Activated naive CD4-positive, alpha-beta T cell treated with anti-CD3 and anti-CD28 coated beads for 36 hours (primary cell): ENCODE measurements around the gene SF3B4. TPM values are rescaled to one million over a fixed set of nuclear protein-coding genes. Genes with fewer than 3 reads are reported as not detected.
"Not testable (repeated sequence)": the region's sequence is repeated elsewhere in the genome, so short reads cannot be mapped to it uniquely, and the experiment has no call there.

Experiments
- CTCF ChIA-PET: fragments of 350-600 bp; sonication (Branson Sonifier 250); formaldehyde crosslinking; loops from one replicate; lab custom pipeline; 2021; ENCODE audit warnings: antibody characterized with exemption; lab: Charles Lee
- DNase-seq: peaks from one replicate; pipeline ENCODE4 v3.0.0-alpha.2; 2020
- H3K27ac Mint-ChIP-seq: one replicate; pipeline ENCODE4 v1.8.0; 2021; ENCODE audit warnings: mild to moderate bottlenecking, mixed read lengths
- H3K27me3 Mint-ChIP-seq: one replicate; pipeline ENCODE4 v1.8.0; 2021; ENCODE audit warnings: low read depth, mixed read lengths
- H3K36me3 Mint-ChIP-seq: one replicate; pipeline ENCODE4 v1.8.0; 2021; ENCODE audit warnings: low read depth, mixed read lengths
- H3K4me1 Mint-ChIP-seq: one replicate; pipeline ENCODE4 v1.8.0; 2021; ENCODE audit warnings: low read depth, mixed read lengths
- H3K4me3 Mint-ChIP-seq: one replicate; pipeline ENCODE4 v1.8.0; 2021; ENCODE audit warnings: mild to moderate bottlenecking, moderate library complexity, mixed read lengths
- H3K9me3 Mint-ChIP-seq: one replicate; pipeline ENCODE4 v1.8.0; 2021; ENCODE audit warnings: mixed read lengths
- intact Hi-C: fragments of 100-400 bp; cut with micrococcal nuclease; formaldehyde crosslinking; loops from one replicate; pipeline ENCODE4 v1.15.1; 2023
- total RNA-seq, 2 experiments: library from RNA; stranded (reverse); gene quantifications; one replicate each; pipeline ENCODE4 v1.2.3, GENCODE V29; 2021

SF3B4 gene
- total RNA-seq, 2 experiments from 2014 or later: 47.3 to 48.5 TPM

- intact Hi-C loops: no loop called here
- Mint-ChIP-seq H3K4me1 (no peaks in the 10 kb centered on the region), H3K27ac (no peak overlapping the region), H3K9me3 (no peaks in the 10 kb centered on the region), H3K4me3 (no peak overlapping the region), H3K36me3 (peaks cover 36% of the 10 kb centered on the region), H3K27me3 (no peaks in the 10 kb centered on the region)
- no peak for DNase-seq
- CTCF ChIA-PET: no interaction called here
These were observed 22.3 kb upstream of the SF3B4 start for GRCh38 chr1:149949911-149950310.

GRCh38 chr1:149945206-149945605, 17.6 kb upstream of the SF3B4 start:
- H3K27ac Mint-ChIP-seq: no peak overlapping the region
- H3K36me3 Mint-ChIP-seq: peaks cover 28% of the 10 kb centered on the region

GRCh38 chr1:149942885-149943284, 15.3 kb upstream of the SF3B4 start:
- no peak for DNase-seq
- intact Hi-C loops: no loop called here
- Mint-ChIP-seq H3K9me3 (no peaks in the 10 kb centered on the region), H3K4me1 (peaks cover 25% of the 10 kb centered on the region), H3K27ac (no peak overlapping the region), H3K36me3 (peaks cover 23% of the 10 kb centered on the region), H3K27me3 (no peaks in the 10 kb centered on the region), H3K4me3 (no peak overlapping the region)
- CTCF ChIA-PET: no interaction called here

More at GRCh38 chr1:149945206-149945605, 17.6 kb upstream of the SF3B4 start:
- CTCF ChIA-PET: interaction anchor here (0.6 kb wide), 2 partner anchors 110 to 242 kb away, joined by 3 to 5 read pairs; no protein-coding TSS in a partner anchor
- Mint-ChIP-seq H3K4me3 (no peak overlapping the region), H3K4me1 (peaks cover 4% of the 10 kb centered on the region), H3K9me3 (no peaks in the 10 kb centered on the region), H3K27me3 (no peaks in the 10 kb centered on the region)
- DNase-seq: no peak
- intact Hi-C loops: no loop called here

GRCh38 chr1:149942207-149942606, 14.6 kb upstream of the SF3B4 start:
- CTCF ChIA-PET: no interaction called here
- Mint-ChIP-seq H3K27ac (no peak overlapping the region), H3K27me3 (no peaks in the 10 kb centered on the region), H3K4me1 (peaks cover 32% of the 10 kb centered on the region), H3K4me3 (no peak overlapping the region), H3K9me3 (no peaks in the 10 kb centered on the region), H3K36me3 (peaks cover 22% of the 10 kb centered on the region)
- intact Hi-C loops: no loop called here
- DNase-seq: no peak

- Mint-ChIP-seq H3K4me1 (peaks cover 41% of the 10 kb centered on the region), H3K36me3 (peaks cover 15% of the 10 kb centered on the region), H3K27ac (no peak overlapping the region), H3K4me3 (no peak overlapping the region), H3K27me3 (no peaks in the 10 kb centered on the region), H3K9me3 (no peaks in the 10 kb centered on the region)
- intact Hi-C loops: no loop called here
- CTCF ChIA-PET: no interaction called here
- DNase-seq: no peak
These were observed 12.8 kb upstream of the SF3B4 start for GRCh38 chr1:149940427-149940826.

GRCh38 chr1:149938668-149939003, 11.0 kb upstream of the SF3B4 start:
- CTCF ChIA-PET: interaction anchor here (0.6 to 1.6 kb wide), 4 partner anchors 24 to 247 kb away, joined by 3 to 4 read pairs (median 4); a partner anchor contains a TSS
- intact Hi-C loops: loop anchor here (1.0 kb wide), 2 partner anchors 11 to 50 kb away; partner anchors contain the start of gene SF3B4
- not testable (repeated sequence) for DNase-seq, H3K36me3 Mint-ChIP-seq, H3K9me3 Mint-ChIP-seq, H3K27me3 Mint-ChIP-seq, H3K4me3 Mint-ChIP-seq
- peaks cover 41% of the 10 kb centered on the region for H3K4me1 Mint-ChIP-seq
- peak overlapping the region; percentile 87 for H3K27ac Mint-ChIP-seq

GRCh38 chr1:149937759-149938158, 10.2 kb upstream of the SF3B4 start:
- peaks cover 41% of the 10 kb centered on the region for H3K4me1 Mint-ChIP-seq
- intact Hi-C loops: no loop called here
- peak; percentile 43 for DNase-seq
- no peaks in the 10 kb centered on the region for H3K9me3 Mint-ChIP-seq
- peak overlapping the region; percentile 54 for H3K27ac Mint-ChIP-seq
- no peak overlapping the region for H3K4me3 Mint-ChIP-seq
- H3K27me3 Mint-ChIP-seq: no peaks in the 10 kb centered on the region
- CTCF ChIA-PET: interaction anchor here (1.6 kb wide), 1 partner anchor 25 kb away, joined by 4 read pairs; no protein-coding TSS in a partner anchor
- H3K36me3 Mint-ChIP-seq: no peaks in the 10 kb centered on the region

GRCh38 chr1:149936992-149937705, 9.5 kb upstream of the SF3B4 start:
- Mint-ChIP-seq H3K4me3 (no peak overlapping the region), H3K9me3 (no peaks in the 10 kb centered on the region), H3K27ac (peak overlapping the region; percentile 54), H3K36me3 (no peaks in the 10 kb centered on the region), H3K27me3 (no peaks in the 10 kb centered on the region), H3K4me1 (peaks cover 41% of the 10 kb centered on the region)
- intact Hi-C loops: no loop called here
- no peak for DNase-seq
- CTCF ChIA-PET: no interaction called here

GRCh38 chr1:149936170-149936991, 8.8 kb upstream of the SF3B4 start, which contains the start of gene MTMR11:
Gene MTMR11, minus strand, starts transcription at chr1:149936879. Its CDS starts 232 bp downstream, at chr1:149936647.
- H3K27me3 Mint-ChIP-seq: no peaks in the 10 kb centered on the region
- H3K9me3 Mint-ChIP-seq: no peaks in the 10 kb centered on the region
- H3K27ac Mint-ChIP-seq: peak within 1 kb of the TSS; percentile 54
- H3K4me3 Mint-ChIP-seq: no peak within 1 kb of the TSS
- CTCF ChIA-PET: no interaction called here
- H3K36me3 Mint-ChIP-seq: no peaks in the 10 kb centered on the region
- H3K4me1 Mint-ChIP-seq: peaks cover 46% of the 10 kb centered on the region
- intact Hi-C loops: no loop called here
- DNase-seq: no peak

GRCh38 chr1:149934356-149934755, 6.8 kb upstream of the SF3B4 start:
- H3K27ac Mint-ChIP-seq: no peak overlapping the region
- CTCF ChIA-PET: no interaction called here

GRCh38 chr1:149933208-149933607, 5.6 kb upstream of the SF3B4 start:
- Mint-ChIP-seq H3K36me3 (no peaks in the 10 kb centered on the region), H3K4me1 (peaks cover 39% of the 10 kb centered on the region), H3K4me3 (no peak overlapping the region), H3K9me3 (no peaks in the 10 kb centered on the region), H3K27me3 (no peaks in the 10 kb centered on the region), H3K27ac (no peak overlapping the region)
- DNase-seq: no peak
- intact Hi-C loops: no loop called here
- CTCF ChIA-PET: interaction anchor here (0.6 kb wide), 1 partner anchor 116 kb away, joined by 3 read pairs; no protein-coding TSS in a partner anchor

More at GRCh38 chr1:149934356-149934755, 6.8 kb upstream of the SF3B4 start:
- DNase-seq: no peak
- intact Hi-C loops: no loop called here
- no peak overlapping the region for H3K4me3 Mint-ChIP-seq
- H3K27me3 Mint-ChIP-seq: no peaks in the 10 kb centered on the region
- peaks cover 40% of the 10 kb centered on the region for H3K4me1 Mint-ChIP-seq
- no peaks in the 10 kb centered on the region for H3K36me3 Mint-ChIP-seq
- no peaks in the 10 kb centered on the region for H3K9me3 Mint-ChIP-seq

GRCh38 chr1:149932474-149932873, 4.9 kb upstream of the SF3B4 start:
- Mint-ChIP-seq H3K27me3 (no peaks in the 10 kb centered on the region), H3K4me3 (no peak overlapping the region), H3K36me3 (no peaks in the 10 kb centered on the region), H3K4me1 (peaks cover 32% of the 10 kb centered on the region), H3K9me3 (no peaks in the 10 kb centered on the region), H3K27ac (no peak overlapping the region)
- intact Hi-C loops: no loop called here
- DNase-seq: no peak
- CTCF ChIA-PET: no interaction called here
